Vagina (tissue), 2 donors: ENCODE results near the gene OR5V1. TPM values are rescaled to one million over a fixed set of nuclear protein-coding genes. Genes with fewer than 3 reads are reported as not detected.

Experiments
- DNase-seq, 2 donors: peaks; one replicate each; pipeline ENCODE4 v3.0.0-alpha.2; 2017; ENCODE audit errors: extremely low spot score in 2 of 2
- H3K27ac ChIP-seq: fragments of 200-600 bp; sonication (generic); one replicate; pipeline ENCODE4 v1.5.1; 2019
- H3K27me3 ChIP-seq: fragments of 200-600 bp; sonication (generic); one replicate; pipeline ENCODE4 v1.5.1; 2019
- H3K36me3 ChIP-seq, 2 donors: fragments of 200-600 bp; sonication (generic); one replicate each; pipeline ENCODE4 v1.5.1; 2017 to 2019
- H3K4me1 ChIP-seq: fragments of 200-600 bp; sonication (generic); one replicate; pipeline ENCODE4 v1.5.1; 2019
- H3K4me3 ChIP-seq, 2 donors: fragments of 200-600 bp; sonication (generic); 1 replicate in 1 of 2; 2 replicates in 1 of 2; pipeline ENCODE4 v1.5.1; 2016 to 2019
- H3K9me3 ChIP-seq: fragments of 200-600 bp; sonication (generic); one replicate; pipeline ENCODE4 v1.5.1; 2019
- POLR2A ChIP-seq, 2 donors: fragments of 450-650 bp; IDR thresholded peaks; one replicate each; pipeline ENCODE4 v1.6.1; 2017; ENCODE audit warnings: antibody characterized with exemption in 2 of 2, mild to moderate bottlenecking in 2 of 2, moderate library complexity in 2 of 2
- POLR2AphosphoS5 ChIP-seq, 2 donors: sonication (generic); formaldehyde crosslinking; IDR thresholded peaks; one replicate each; pipeline ENCODE4 v1.9.0; 2017; ENCODE audit warnings: antibody characterized with exemption in 2 of 2, mild to moderate bottlenecking in 2 of 2, low read depth in 1 of 2; ENCODE audit not compliant: insufficient read depth in 1 of 2
- intact Hi-C: fragments of 100-400 bp; cut with DNase I; formaldehyde crosslinking; loops from one replicate; pipeline ENCODE4 v1.15.1; 2023
- total RNA-seq: library from RNA; depleted of rRNA; stranded (reverse); fragments of >200 nt; gene quantifications from one replicate; pipeline ENCODE4 v1.2.3, GENCODE V29; 2016
- TF ChIP-seq, protein P1 (sequence below), 3 experiments: fragments of 450-650 bp in 2 of 3; fragments of 200-600 bp in 1 of 3; sonication (generic) in 1 of 3; IDR thresholded peaks; one replicate each; pipeline ENCODE4 v1.5.1; 2017 to 2019; ENCODE audit warnings: antibody characterized with exemption in 3 of 3, mild to moderate bottlenecking in 2 of 3, moderate library complexity in 2 of 3

OR5V1 gene
- total RNA-seq, result not detected

DNA sequence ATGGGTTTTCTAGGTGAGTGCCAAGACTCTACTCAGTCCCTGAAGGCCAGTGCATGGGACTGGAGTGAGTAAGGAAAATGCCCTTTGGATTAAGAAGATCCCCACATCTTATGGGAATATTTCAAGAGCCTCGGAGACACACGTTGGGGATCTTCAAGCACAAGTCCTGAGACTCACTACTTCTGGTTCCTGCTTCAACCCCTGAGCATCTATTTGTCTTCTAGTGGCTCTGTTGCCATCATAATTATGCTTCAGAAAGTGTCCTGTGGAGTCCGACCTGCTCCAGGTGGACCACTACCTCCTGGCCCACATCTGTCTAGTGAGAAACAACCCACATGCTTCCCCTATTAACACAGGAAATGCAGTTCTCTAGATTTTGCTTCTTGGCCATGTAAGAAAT, at the start of gene OR5V1:
Gene OR5V1, minus strand, starts transcription at position 101 of the 400 bp plus-strand sequence. CDS start 12,670 bp downstream, outside the sequence.
- Histone ChIP-seq H3K4me1 (no peaks in the 10 kb centered on the region), H3K27ac (no peak within 1 kb of the TSS), H3K4me3 (no peak within 1 kb of the TSS), H3K36me3 (no peaks in the 10 kb centered on the region), H3K27me3 (no peaks in the 10 kb centered on the region), H3K9me3 (no peaks in the 10 kb centered on the region)
- TF ChIP-seq POLR2A (IDR thresholded peaks at IDR 0.05) (no peak), POLR2AphosphoS5 (IDR thresholded peaks at IDR 0.05; ENCODE audit: insufficient read depth in 1 of 2, low read depth in 1 of 2) (no peak)
- TF ChIP-seq, protein P1, sequence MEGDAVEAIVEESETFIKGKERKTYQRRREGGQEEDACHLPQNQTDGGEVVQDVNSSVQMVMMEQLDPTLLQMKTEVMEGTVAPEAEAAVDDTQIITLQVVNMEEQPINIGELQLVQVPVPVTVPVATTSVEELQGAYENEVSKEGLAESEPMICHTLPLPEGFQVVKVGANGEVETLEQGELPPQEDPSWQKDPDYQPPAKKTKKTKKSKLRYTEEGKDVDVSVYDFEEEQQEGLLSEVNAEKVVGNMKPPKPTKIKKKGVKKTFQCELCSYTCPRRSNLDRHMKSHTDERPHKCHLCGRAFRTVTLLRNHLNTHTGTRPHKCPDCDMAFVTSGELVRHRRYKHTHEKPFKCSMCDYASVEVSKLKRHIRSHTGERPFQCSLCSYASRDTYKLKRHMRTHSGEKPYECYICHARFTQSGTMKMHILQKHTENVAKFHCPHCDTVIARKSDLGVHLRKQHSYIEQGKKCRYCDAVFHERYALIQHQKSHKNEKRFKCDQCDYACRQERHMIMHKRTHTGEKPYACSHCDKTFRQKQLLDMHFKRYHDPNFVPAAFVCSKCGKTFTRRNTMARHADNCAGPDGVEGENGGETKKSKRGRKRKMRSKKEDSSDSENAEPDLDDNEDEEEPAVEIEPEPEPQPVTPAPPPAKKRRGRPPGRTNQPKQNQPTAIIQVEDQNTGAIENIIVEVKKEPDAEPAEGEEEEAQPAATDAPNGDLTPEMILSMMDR (IDR thresholded peaks at IDR 0.05), result no peak
- no peak for DNase-seq
- intact Hi-C loops, result loop anchor here (5.0 kb wide), 1 partner anchor 561 kb away; no protein-coding TSS in a partner anchor

DNA sequence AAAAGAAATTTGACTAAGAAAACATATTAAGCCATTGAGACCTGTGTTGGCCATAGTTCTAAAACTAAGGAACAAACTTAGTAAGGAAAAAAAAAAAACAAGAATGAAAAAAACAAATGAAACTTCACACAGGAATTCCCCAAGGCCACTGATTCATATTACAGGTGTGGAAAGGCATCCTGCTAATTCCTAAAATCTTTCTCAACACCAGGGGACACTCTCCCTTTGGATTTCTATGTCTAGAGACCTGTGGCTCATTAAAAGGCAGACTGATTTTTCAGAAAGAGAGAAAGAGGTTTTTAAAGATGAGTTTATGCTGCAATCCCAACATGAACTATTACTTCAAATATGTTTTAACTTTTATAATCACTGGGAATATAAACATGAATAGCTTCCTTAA, 45.9 kb upstream of the OR5V1 start, which contains the start of gene OR12D1:
Gene OR12D1, plus strand, starts transcription at position 341 of the 400 bp plus-strand sequence.
- Histone ChIP-seq H3K27me3 (no peaks in the 10 kb centered on the region), H3K36me3 (no peaks in the 10 kb centered on the region), H3K4me3 (no peak within 1 kb of the TSS), H3K4me1 (no peaks in the 10 kb centered on the region), H3K9me3 (no peaks in the 10 kb centered on the region), H3K27ac (no peak within 1 kb of the TSS)
- DNase-seq, result no peak
- TF ChIP-seq POLR2AphosphoS5 (IDR thresholded peaks at IDR 0.05; ENCODE audit: insufficient read depth in 1 of 2, low read depth in 1 of 2), result no peak
- TF ChIP-seq, protein P1 (IDR thresholded peaks at IDR 0.05), result no peak
- TF ChIP-seq POLR2A (IDR thresholded peaks at IDR 0.05), result no peak
- intact Hi-C loops, result no loop called here

DNA sequence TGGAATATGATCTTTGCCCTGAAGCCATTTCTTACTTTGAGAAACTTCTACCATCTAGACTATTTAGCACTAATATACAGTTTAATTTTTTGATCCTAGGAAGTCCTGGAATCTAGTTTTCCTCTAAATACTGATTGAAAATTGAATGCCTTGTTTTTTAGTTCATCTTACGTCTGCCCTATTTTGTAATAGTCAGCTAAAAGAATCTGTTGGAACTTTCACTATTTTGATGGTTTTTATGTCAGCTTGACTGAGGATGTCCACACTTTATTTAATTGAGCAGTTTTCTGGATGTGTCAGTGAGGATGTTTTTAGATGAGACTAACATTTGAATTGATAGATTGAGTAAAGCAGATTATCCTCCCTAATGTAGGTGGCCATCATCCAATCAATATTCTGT, 35.1 kb upstream of the OR5V1 start:
- H3K36me3 ChIP-seq, result no peaks in the 10 kb centered on the region
- no peak overlapping the region for H3K4me3 ChIP-seq
- intact Hi-C loops, result no loop called here
- no peak for DNase-seq
- no peaks in the 10 kb centered on the region for H3K4me1 ChIP-seq
- H3K27ac ChIP-seq, result no peak overlapping the region
- H3K9me3 ChIP-seq, result no peaks in the 10 kb centered on the region
- no peaks in the 10 kb centered on the region for H3K27me3 ChIP-seq
- no peak for TF ChIP-seq POLR2A (IDR thresholded peaks at IDR 0.05)
- TF ChIP-seq POLR2AphosphoS5 (IDR thresholded peaks at IDR 0.05; ENCODE audit: insufficient read depth in 1 of 2, low read depth in 1 of 2), result no peak
- TF ChIP-seq, protein P1 (IDR thresholded peaks at IDR 0.05), result no peak

DNA sequence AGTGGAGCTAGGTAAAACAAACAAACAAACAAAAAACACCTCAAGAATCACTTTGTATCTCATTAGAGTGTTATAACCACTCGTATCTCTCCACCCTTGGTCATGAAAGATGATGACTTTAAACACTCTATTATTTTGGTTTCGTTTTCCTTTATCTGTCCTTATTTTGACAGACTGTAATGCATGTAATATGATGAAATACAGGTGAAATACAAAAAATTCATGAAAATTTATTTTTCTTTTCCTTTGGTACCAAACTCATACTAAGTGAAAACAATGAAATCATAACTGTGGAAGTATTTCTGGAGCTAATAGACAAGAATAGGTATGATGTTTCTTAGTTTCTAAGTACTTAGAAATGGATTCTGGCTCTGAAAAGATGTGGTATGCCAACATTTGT, 30.9 kb upstream of the OR5V1 start:
- no peak for DNase-seq
- Histone ChIP-seq H3K36me3 (no peaks in the 10 kb centered on the region), H3K9me3 (no peaks in the 10 kb centered on the region), H3K27ac (no peak overlapping the region), H3K4me3 (no peak overlapping the region), H3K27me3 (no peaks in the 10 kb centered on the region), H3K4me1 (no peaks in the 10 kb centered on the region)
- TF ChIP-seq, protein P1 (IDR thresholded peaks at IDR 0.05), result no peak
- TF ChIP-seq POLR2AphosphoS5 (IDR thresholded peaks at IDR 0.05; ENCODE audit: insufficient read depth in 1 of 2, low read depth in 1 of 2) (no peak), POLR2A (IDR thresholded peaks at IDR 0.05) (no peak)
- intact Hi-C loops, result no loop called here

DNA sequence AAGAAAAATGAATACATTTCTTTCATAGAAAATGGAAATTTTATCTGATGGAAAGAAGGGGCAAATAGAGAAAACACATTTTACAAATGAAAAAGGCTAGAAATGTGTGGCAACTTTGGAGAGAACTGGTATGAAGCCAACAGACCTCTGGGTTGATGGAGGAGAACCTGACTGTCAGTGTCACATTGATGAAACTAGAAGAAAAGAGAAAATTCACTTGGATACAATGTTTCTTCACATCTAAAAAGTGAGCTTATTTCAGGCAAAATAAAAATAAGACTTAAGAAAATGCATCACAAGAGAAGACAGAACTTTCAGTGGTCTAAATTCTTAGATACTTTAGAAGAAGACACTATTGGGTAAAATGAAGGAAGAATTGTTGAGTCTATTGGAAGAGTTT, 26.7 kb upstream of the OR5V1 start, which contains the start of gene OR12D2:
Gene OR12D2, plus strand, starts transcription at position 301 of the 400 bp plus-strand sequence. CDS start 1,069 bp downstream, outside the sequence.
- H3K27ac ChIP-seq, result no peak within 1 kb of the TSS
- H3K4me3 ChIP-seq, result no peak within 1 kb of the TSS
- no peak for DNase-seq
- H3K36me3 ChIP-seq, result no peaks in the 10 kb centered on the region
- no peaks in the 10 kb centered on the region for H3K4me1 ChIP-seq
- intact Hi-C loops, result no loop called here
- no peaks in the 10 kb centered on the region for H3K27me3 ChIP-seq
- no peaks in the 10 kb centered on the region for H3K9me3 ChIP-seq
- TF ChIP-seq, protein P1 (IDR thresholded peaks at IDR 0.05), result no peak
- TF ChIP-seq POLR2AphosphoS5 (IDR thresholded peaks at IDR 0.05; ENCODE audit: insufficient read depth in 1 of 2, low read depth in 1 of 2), result no peak
- TF ChIP-seq POLR2A (IDR thresholded peaks at IDR 0.05), result no peak
